ENCODE data around the gene NKPD1. TPM values are rescaled to one million over a fixed set of nuclear protein-coding genes. Genes with fewer than 3 reads are reported as not detected.
A peak's percentile ranks its signal among the peaks of the same experiment; 100 is the strongest.

NKPD1 gene
- total RNA-seq, 3 donors from 2014 or later (not counting 1 experiment from before 2014, with no cell fraction given): 0.55 to 1.00 (median 0.66) TPM

DNA sequence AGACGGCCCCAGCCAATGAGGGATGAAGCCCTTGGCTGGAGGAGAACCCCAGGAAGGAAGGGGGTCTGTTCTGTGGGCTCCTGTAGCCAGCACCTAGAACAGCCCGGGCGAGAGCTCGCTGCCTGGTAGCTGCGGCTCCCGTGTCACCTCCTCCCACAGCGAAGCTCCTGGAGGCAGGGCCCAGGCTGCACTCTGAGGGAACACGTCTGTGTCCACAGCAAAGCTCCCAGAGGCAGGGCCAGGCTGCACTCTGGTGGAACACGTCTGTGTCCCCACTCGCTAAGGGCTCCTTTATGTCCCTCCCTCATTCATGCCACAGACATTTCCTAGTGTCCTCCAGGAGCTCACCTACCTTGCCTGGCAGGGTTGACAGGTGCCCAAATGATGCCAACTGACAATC, 8.8 kb upstream of the NKPD1 start:
- 97% methylated on average over 10 of the region's 10 CpGs for WGBS (ENCODE audit: insufficient coverage)
- DNase-seq: no peak
- H3K27ac ChIP-seq (ENCODE audit: low read length): no peak overlapping the region
- no peaks in the 10 kb centered on the region for H3K36me3 ChIP-seq (ENCODE audit: control insufficient read depth, insufficient read depth, low read length)
- Mint-ChIP-seq H3K27ac (no peak overlapping the region), H3K9me3 (no peaks in the 10 kb centered on the region), H3K4me3 (no peak overlapping the region), H3K27me3 (ENCODE audit: low read depth in 2 of 2) (no peaks in the 10 kb centered on the region), H3K36me3 (no peaks in the 10 kb centered on the region), H3K4me1 (peaks cover 11 to 28% of the 10 kb centered on the region in 2 donors)
- H3K4me1 ChIP-seq (ENCODE audit: control insufficient read depth, insufficient read depth, low read length): peaks cover 63% of the 10 kb centered on the region
- H3K4me3 ChIP-seq (ENCODE audit: low read length): no peak overlapping the region
- no peaks in the 10 kb centered on the region for H3K27me3 ChIP-seq (ENCODE audit: control insufficient read depth, insufficient read depth, low read length)
- no peak for ATAC-seq
- TF ChIP-seq, protein P1, sequence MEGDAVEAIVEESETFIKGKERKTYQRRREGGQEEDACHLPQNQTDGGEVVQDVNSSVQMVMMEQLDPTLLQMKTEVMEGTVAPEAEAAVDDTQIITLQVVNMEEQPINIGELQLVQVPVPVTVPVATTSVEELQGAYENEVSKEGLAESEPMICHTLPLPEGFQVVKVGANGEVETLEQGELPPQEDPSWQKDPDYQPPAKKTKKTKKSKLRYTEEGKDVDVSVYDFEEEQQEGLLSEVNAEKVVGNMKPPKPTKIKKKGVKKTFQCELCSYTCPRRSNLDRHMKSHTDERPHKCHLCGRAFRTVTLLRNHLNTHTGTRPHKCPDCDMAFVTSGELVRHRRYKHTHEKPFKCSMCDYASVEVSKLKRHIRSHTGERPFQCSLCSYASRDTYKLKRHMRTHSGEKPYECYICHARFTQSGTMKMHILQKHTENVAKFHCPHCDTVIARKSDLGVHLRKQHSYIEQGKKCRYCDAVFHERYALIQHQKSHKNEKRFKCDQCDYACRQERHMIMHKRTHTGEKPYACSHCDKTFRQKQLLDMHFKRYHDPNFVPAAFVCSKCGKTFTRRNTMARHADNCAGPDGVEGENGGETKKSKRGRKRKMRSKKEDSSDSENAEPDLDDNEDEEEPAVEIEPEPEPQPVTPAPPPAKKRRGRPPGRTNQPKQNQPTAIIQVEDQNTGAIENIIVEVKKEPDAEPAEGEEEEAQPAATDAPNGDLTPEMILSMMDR (IDR thresholded peaks at IDR 0.05): no peak
- intact Hi-C loops (cut with micrococcal nuclease): no loop called here
- H3K9me3 ChIP-seq (ENCODE audit: control insufficient read depth, insufficient read depth, low read length): no peaks in the 10 kb centered on the region

GRCh38 chr19:45168767-45169351, 8.1 kb upstream of the NKPD1 start:
- H3K4me1 ChIP-seq (ENCODE audit: control insufficient read depth, insufficient read depth, low read length): peaks cover 68% of the 10 kb centered on the region
- H3K4me1 Mint-ChIP-seq: peaks cover 11 to 36% of the 10 kb centered on the region in 2 donors
- H3K27ac Mint-ChIP-seq: no peak overlapping the region

GRCh38 chr19:45166723-45167252, 6.0 kb upstream of the NKPD1 start:
- Mint-ChIP-seq H3K36me3 (no peaks in the 10 kb centered on the region), H3K27ac (no peak overlapping the region), H3K4me1 (peaks cover 11 to 31% of the 10 kb centered on the region in 2 donors), H3K27me3 (ENCODE audit: low read depth in 2 of 2) (no peaks in the 10 kb centered on the region), H3K9me3 (no peaks in the 10 kb centered on the region), H3K4me3 (no peak overlapping the region)
- 85% methylated on average over 14 of the region's 14 CpGs for WGBS (ENCODE audit: insufficient coverage)
- TF ChIP-seq, protein P1 (IDR thresholded peaks at IDR 0.05): no peak
- DNase-seq (no peak), ATAC-seq (no peak)
- intact Hi-C loops (cut with micrococcal nuclease): no loop called here
- Histone ChIP-seq H3K4me1 (ENCODE audit: control insufficient read depth, insufficient read depth, low read length) (peaks cover 50% of the 10 kb centered on the region), H3K9me3 (ENCODE audit: control insufficient read depth, insufficient read depth, low read length) (no peaks in the 10 kb centered on the region), H3K27me3 (ENCODE audit: control insufficient read depth, insufficient read depth, low read length) (no peaks in the 10 kb centered on the region), H3K36me3 (ENCODE audit: control insufficient read depth, insufficient read depth, low read length) (no peaks in the 10 kb centered on the region), H3K27ac (ENCODE audit: low read length) (no peak overlapping the region), H3K4me3 (ENCODE audit: low read length) (no peak overlapping the region)

More at GRCh38 chr19:45168767-45169351, 8.1 kb upstream of the NKPD1 start:
- H3K36me3 Mint-ChIP-seq: no peaks in the 10 kb centered on the region
- H3K27ac ChIP-seq (ENCODE audit: low read length): no peak overlapping the region
- intact Hi-C loops (cut with micrococcal nuclease): no loop called here
- H3K9me3 ChIP-seq (ENCODE audit: control insufficient read depth, insufficient read depth, low read length): no peaks in the 10 kb centered on the region
- no peaks in the 10 kb centered on the region for H3K27me3 Mint-ChIP-seq (ENCODE audit: low read depth in 2 of 2)
- 87% methylated on average over 16 of the region's 16 CpGs for WGBS (ENCODE audit: insufficient coverage)
- no peaks in the 10 kb centered on the region for H3K27me3 ChIP-seq (ENCODE audit: control insufficient read depth, insufficient read depth, low read length)
- no peak overlapping the region for H3K4me3 Mint-ChIP-seq
- DNase-seq (peak in 1 of 2 donors; percentile 40), ATAC-seq (no peak)
- no peak overlapping the region for H3K4me3 ChIP-seq (ENCODE audit: low read length)
- H3K9me3 Mint-ChIP-seq: no peaks in the 10 kb centered on the region
- no peaks in the 10 kb centered on the region for H3K36me3 ChIP-seq (ENCODE audit: control insufficient read depth, insufficient read depth, low read length)
- TF ChIP-seq, protein P1 (IDR thresholded peaks at IDR 0.05): no peak
